GM12873 (cell line): ENCODE measurements around the gene ITGA1.

ENCODE experiments used
- CTCF ChIP-seq: IDR thresholded peaks from 2 replicates; pipeline ENCODE4 v1.5.1; 2012; ENCODE audit warnings: low read depth, mild to moderate bottlenecking, moderate library complexity, low read length, control low read depth; ENCODE audit not compliant: insufficient read depth; ENCODE audit errors: missing control alignments

Gene ITGA1

GRCh38 chr5:52995914-52996313, 208.2 kb downstream of the ITGA1 start:
- TF ChIP-seq CTCF, result no peak

- TF ChIP-seq CTCF, result no peak
These were observed 209.3 kb downstream of the ITGA1 start for GRCh38 chr5:52996979-52997378.

- no peak for TF ChIP-seq CTCF
These were observed 209.7 kb downstream of the ITGA1 start for GRCh38 chr5:52997424-52997823.

GRCh38 chr5:52998552-52999313, 211.0 kb downstream of the ITGA1 start:
- TF ChIP-seq CTCF, result no peak

- no peak for TF ChIP-seq CTCF
These were observed 211.7 kb downstream of the ITGA1 start for GRCh38 chr5:52999344-52999949.

- TF ChIP-seq CTCF, result no peak
These were observed 213.8 kb downstream of the ITGA1 start for GRCh38 chr5:53001541-53001940.

- TF ChIP-seq CTCF, result no peak
These were observed 214.8 kb downstream of the ITGA1 start for GRCh38 chr5:53002491-53002890.
